HG03175 (cell line): ENCODE results near the gene PDE2A.
A peak's percentile ranks its signal among the peaks of the same experiment; 100 is the strongest.

Experiments
- ATAC-seq: cut with Tn5 transposase; IDR thresholded peaks from one replicate; pipeline ENCODE4 v1.9.1; 2021; ENCODE audit warnings: mild to moderate bottlenecking, moderate library complexity; ENCODE audit not compliant: unreplicated experiment

The PDE2A gene

DNA sequence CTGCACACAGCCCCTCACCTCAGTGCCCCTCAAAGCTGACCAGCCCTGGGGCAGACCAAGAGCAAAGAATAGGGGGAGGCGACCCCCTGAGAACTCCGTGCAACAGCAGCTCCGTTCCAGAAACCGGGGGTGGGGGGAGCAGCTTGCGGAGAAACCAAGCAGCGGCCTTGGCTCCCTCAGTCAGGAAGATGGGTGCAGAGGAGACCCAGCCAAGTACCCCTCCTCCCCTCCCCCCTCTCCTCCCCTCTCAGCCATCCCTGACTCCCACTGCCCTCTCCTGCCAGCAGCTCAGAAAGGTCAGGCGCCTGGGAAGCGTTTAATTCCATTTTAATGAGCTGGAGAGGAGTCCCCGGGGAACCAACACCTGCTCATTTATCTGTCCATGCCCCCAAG, 78.9 kb downstream of the PDE2A start:
- ATAC-seq, result no peak

- ATAC-seq, result no peak
These were observed 79.5 kb downstream of the PDE2A start for GRCh38 chr11:72594493-72595291.

DNA sequence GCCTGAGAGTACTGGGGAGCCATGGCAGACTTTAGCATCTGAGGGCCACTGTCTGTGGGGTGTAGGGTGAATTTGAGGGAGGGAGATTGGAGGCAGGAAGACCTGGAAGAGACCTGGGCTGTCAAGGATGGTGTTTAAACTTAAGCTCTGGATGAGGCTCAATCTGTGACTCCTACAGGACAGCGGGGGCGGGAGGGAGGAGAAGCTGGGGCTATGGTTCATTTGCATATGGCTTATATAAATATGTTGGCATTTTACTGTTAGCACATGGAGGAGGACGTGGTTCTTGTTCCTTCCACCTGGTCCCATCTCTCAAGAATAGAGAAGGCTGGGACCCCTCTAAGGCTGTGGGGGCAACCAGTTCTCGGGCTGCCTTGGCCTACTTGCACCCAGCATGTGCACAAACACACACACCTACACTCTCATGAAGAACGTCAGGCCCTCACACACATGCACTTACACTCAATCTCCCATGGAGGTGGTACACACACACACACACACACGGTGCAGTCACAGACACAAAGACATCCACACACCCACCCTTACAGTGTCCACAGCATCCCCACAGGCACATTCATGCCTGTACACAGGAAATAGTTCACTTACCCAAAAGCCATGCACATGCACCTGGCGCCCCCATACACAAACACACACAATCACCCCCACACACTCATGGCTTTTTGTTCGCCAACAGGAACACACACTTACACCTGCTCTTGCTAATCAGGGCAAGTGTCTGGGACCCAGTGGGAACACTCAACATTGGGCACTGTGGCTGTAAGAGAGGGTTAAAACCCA, 81.3 kb downstream of the PDE2A start:
- ATAC-seq, result no peak

DNA sequence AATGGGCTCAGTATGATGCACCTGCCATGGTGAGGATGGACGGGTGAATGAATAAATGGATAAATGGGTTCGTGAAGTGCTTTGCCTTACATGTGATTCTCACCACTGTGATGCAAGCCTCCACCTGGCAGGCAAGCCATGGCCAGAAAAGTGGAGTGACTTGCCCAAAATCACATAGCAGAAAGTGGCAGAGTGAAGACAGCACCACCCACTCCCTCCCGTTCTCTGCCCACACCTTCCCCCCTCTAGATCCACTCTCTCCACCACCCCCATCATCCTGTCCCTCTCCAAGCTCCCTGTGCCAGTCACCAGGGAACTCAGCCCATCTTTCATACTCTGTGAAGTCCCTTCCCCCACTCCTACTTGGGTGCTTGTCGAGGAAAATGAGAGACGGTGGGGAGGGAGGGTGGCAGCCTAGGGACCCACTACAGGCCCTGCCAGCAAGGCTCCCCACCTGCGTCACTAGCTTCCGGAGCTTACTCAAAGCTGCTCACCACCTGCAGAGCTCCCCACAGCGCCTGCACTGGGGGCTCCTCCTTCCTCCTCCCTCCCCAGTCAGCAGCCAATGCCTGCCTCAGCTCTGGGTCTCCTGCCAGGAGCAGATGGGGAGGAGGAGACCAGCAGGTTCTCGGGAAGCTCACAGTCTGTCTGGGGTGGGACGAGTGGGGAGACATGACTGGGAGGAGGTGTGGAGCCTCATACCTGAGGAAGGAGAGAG, 82.3 kb downstream of the PDE2A start:
- ATAC-seq, result no peak

DNA sequence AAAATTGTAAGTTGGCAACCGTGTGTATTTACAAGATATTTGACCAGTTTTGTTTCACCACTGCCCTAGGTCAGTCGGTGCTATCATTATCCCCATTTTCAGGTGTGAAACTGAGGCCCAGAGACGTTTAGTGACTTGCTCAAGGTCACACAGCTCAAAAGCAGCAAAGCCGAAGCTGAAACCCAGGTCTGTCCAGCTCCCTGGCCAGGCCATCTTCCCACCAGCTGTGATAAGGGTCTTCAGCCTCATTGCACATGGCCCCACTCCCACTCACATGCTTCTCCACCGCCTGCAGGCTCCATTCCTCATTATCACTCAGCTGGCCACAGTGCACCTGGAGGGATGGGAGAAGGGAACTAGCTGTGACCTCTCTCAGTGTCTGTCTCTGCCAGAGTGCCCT, 83.2 kb downstream of the PDE2A start:
- no peak for ATAC-seq

DNA sequence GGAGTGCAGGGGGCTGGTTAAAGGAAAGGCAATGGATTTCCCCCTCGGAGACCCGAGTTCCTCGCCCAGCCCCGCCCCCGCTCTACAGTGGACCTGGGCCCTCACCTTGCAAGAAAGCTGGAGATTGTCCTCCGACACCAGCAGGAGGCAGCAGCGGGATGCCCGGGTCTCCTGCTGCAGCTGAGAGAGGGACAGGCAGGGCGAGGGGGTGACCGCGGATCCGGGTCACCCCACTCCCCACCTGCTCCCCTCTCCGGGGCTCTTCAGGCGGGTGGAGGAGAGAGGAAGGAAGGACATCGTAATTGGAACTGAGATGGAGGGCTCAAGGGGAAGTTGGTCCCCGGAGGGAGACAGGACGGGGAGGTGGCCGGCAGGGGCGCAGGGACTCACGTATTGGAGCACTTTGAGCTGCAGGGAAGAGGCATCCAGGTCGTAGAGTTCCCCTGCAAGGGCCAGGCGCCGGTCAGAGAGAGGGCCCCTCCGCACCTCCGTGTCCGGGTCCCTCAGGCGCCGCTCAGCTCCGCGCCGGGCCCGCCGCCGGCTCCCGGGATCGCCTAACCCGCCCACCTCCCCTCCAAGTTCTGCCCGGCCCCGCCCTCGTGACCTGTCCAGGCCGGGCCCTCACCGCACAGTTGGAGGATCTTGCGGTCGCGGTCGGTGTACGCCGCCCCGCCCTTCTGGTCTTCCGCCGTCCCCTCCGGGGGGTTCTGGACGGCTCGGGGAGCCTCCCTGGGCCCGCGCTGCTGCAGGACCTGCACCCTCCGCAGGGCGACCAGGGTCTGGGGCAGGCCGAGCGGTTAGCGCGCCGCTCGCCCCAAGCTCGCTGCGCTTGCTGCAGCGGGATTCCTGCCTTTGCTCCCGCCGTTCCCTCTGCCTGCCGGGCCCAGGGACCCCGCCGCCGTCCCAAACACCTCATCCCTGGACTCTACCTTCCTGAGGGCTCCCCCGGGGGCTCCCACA, 84.1 kb downstream of the PDE2A start:
- no peak for ATAC-seq

GRCh38 chr11:72588421-72589410, 85.5 kb downstream of the PDE2A start:
- ATAC-seq, result no peak

- no peak for ATAC-seq
These were observed 86.5 kb downstream of the PDE2A start for GRCh38 chr11:72587696-72588095.

- no peak for ATAC-seq
These were observed 87.7 kb downstream of the PDE2A start for GRCh38 chr11:72586321-72587090.

DNA sequence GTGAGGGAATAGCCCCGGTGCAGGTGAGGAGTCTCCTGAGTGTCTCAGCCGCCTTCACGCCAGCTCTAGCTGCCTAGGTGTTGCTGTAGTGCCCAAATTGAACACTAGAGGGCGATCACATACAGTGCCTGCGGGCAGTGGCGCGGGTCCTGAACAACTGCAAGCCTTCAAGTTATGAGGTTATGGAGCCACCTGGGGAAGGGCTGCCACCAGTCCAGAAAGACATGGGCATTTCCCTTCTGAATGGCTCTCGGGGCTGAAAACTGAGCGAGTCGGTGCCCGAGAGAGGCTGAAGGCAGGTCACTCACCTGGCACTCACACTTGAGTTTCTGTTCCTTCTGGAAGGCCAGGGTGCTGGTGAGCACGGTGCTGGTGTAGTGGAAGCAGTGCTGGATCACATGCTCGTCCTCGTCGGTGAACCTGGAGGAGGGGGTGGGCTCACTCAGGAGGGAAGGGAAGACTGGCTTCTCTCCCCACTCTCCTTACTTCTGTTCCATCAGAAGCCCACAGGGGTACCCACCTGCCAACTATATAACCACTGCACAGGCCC, 88.4 kb downstream of the PDE2A start:
- peak; percentile 47 for ATAC-seq

GRCh38 chr11:72584939-72585597, 89.2 kb downstream of the PDE2A start:
- ATAC-seq, result no peak

- no peak for ATAC-seq
These were observed 89.8 kb downstream of the PDE2A start for GRCh38 chr11:72584293-72584938.

DNA sequence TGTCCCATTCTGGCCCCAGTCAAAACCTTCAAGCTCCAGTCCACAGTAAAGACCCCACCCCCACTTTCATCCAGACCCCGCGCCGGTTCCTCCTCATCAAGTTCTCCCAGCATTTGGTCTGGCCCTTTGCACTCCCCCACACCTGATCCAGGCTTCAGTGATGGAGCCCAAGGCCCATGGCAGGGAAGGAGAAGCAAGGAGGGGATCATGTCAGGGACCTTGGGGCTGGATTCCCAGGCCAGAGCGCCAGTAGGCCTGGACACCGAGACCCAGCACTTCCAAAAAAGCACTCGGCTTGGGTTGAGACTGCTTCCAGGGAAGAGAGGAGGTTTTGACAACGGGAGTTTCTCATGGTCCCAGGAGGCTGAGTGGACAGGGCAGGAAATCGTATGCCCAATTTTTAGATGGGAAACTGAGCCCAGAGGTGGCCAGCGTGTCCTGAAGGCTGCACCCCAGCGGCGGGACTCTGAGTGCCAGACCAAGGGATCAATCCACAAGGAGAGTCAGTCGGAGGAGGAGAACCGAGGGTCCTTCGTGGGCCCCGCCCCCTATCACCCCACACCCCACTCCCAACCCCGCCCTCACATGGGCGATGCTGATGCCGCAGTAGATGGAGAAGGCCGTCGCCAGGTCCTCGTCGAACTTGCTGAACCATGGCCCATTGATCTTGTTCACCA, 90.5 kb downstream of the PDE2A start:
- no peak for ATAC-seq

DNA sequence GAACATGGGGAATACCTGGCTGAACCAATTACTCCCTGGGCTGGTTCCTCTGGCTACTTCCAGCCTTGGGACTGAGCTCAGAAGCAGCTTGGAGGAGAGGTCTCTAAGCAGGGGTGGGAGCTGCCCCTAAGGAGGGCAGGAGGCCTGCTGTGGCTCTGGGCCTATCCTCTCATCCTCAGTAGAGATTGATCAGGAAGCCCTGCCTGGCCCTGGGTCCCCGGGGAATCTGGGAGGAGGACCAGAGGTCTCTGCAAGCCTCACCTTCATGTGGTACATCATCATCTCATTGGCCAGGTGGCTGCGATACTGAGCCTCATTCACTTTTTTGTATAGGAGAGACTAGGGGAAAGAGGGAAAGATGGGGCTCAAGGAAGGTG, 91.1 kb downstream of the PDE2A start:
- ATAC-seq, result no peak

DNA sequence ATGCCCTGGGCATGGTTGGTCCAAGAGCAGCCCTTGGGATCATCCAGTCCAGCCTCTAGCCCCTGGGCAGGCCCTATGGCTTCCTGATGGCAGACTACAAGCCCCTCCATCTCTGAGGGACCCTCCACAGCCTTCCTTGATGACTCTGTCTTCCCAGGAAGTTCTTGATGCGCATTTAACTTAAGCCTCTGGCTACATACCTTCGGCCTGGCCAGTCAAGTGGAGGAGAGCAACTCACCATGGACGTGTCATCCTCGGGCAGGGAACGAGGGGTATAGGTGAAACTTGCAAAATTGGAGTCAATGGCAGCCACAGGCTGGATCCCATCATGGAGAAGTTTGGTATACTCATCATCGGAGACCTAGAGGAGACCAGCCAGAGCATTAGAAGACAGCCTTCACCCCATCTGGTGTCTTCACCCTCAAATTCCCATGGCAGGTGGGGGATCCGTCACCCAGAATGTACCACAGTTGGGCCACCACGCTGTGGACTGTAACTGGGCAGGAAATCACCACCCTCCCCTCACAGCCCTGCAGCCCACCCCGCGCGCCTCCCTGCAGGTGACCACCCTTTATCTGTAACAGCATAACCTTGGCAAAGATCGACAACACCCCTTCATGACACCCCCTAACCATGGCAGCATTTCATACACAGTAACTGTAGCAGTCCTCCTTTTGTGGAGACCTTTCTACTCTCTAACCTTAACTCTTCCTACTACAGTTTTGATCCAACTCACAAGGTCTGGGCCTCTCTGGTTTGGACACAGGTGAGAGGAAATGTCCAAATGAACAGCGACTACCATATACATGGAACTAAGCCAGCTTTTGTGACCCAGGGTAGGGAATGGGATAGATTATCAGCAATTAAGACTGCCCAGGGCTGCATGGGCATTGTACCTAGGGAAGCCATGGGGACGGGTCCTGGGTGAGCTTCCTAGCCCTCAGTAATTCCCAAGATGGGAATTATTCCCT, 91.7 kb downstream of the PDE2A start:
- no peak for ATAC-seq

GRCh38 chr11:72581067-72581466, 93.2 kb downstream of the PDE2A start:
- no peak for ATAC-seq
